HCT116 (cell line): ENCODE data around the gene PARVB.

Source experiments
- CTCF ChIP-seq, 3 experiments: fragments of 200-600 bp in 1 of 3; sonication (generic) in 1 of 3; IDR thresholded peaks in 2 of 3; conservative IDR thresholded peaks in 1 of 3; 2 replicates each; pipeline ENCODE4 v1.5.1; 2012 to 2017; ENCODE audit warnings: low read depth in 2 of 3, low read length in 2 of 3, antibody characterized with exemption in 1 of 3, borderline replicate concordance in 1 of 3, control low read depth in 1 of 3, mild to moderate bottlenecking in 1 of 3, mixed read lengths in 1 of 3, mixed run types in 1 of 3, moderate library complexity in 1 of 3; ENCODE audit not compliant: insufficient read depth in 1 of 3
- EZH2 ChIP-seq: fragments of 200-600 bp; sonication (generic); IDR thresholded peaks from 2 replicates; pipeline ENCODE4 v1.6.1; 2017; ENCODE audit warnings: antibody characterized with exemption, mixed run types
- POLR2AphosphoS5 ChIP-seq: IDR thresholded peaks from 2 replicates; pipeline ENCODE4 v1.6.1; 2011; ENCODE audit warnings: mild to moderate bottlenecking, low read depth, low read length, moderate library complexity
- REST ChIP-seq: IDR thresholded peaks from 2 replicates; pipeline ENCODE4 v1.6.1; 2012; ENCODE audit warnings: low read depth
- SP1 ChIP-seq: IDR thresholded peaks from 2 replicates; pipeline ENCODE4 v1.6.1; 2012; ENCODE audit warnings: low read depth
- ZNF274 ChIP-seq: fragments of 200-500 bp; sonication (Bioruptor generic); IDR thresholded peaks from 2 replicates; pipeline ENCODE4 v1.6.1; 2014; ENCODE audit warnings: mild to moderate bottlenecking, low read depth, low read length, inconsistent platforms

GRCh38 chr22:44026630-44027511 is 2.8 kb downstream of the PARVB start:
- TF ChIP-seq SP1 (no peak), POLR2AphosphoS5 (no peak), ZNF274 (no peak), CTCF (IDR thresholded peaks at IDR 0.05 in 2 of 3, conservative IDR thresholded peaks at IDR 0.05 in 1 of 3; ENCODE audit: borderline replicate concordance in 1 of 3, insufficient read depth in 1 of 3, low read depth in 2 of 3, low read length in 2 of 3) (no peak), REST (no peak), EZH2 (no peak)
